Measurements from ENCODE around the gene FAM131C.

FAM131C gene

GRCh38 chr1:16095447-16095846, 22.0 kb upstream of the FAM131C start:
- DNase-seq = no peak

DNA sequence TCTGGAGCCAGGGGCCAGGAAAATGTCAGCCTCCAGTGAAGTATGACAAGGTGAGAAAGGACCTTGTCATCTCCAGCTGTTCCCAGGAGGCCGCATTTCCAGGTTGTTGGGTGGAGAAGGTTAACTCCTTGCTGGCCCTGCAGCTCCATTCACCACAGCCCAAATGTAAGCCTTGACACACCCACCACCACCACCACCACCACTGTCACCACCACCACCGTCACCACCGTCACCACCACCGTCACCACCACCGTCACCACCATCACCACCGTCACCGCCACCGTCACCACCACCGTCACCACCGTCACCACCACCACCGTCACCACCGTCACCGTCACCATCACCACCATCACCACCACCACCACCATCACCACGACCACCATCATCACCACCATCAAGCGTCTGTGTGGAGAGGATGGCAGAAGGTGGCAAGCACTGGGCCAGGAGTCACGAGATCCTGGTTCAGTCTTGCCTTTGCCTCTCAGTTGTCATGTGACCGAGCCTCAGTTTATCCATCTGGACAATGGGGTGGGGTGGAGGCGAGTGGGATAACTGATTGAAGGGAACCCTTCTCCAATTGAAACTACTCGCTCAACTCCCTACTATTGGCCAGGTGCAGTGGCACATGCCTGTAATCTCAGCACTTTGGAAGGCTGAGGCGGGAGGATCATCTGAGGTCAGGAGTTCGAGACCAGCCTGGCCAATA, 21.2 kb upstream of the FAM131C start:
- no peak for DNase-seq

GRCh38 chr1:16093611-16094010, 20.2 kb upstream of the FAM131C start:
- DNase-seq = no peak

DNA sequence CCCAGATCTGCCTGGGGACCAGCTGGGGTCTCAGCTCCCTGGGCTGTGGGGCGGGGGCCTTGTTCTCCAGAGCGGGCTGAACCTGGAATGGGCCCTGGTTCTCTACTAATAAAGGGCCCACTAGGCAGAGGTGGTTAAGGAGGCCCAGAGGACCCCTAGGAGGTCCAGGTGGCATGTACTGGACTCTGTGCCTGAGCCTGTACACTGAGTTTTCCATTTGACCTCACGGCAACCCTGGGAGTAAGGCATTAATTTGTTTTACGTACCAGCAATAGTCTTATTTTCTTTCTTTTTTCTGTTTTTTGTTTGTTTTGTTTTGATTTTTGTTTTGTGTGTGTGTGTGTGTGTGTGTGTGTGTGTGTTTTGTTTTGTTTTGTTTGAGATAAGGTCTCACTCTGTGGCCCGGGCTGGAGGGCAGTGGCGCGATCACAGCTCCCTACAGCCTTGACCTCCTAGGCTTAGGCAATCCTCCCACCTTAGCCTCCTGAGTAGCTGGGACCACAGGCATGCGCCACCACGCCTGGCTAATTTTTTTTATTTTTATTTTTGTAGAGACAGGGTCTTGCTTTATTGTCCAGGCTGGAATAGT, 19.6 kb upstream of the FAM131C start:
- no peak for DNase-seq

- DNase-seq = no peak
Measured at GRCh38 chr1:16092097-16092922, 18.9 kb upstream of the FAM131C start.

- DNase-seq = no peak
Measured at GRCh38 chr1:16091296-16091695, 17.8 kb upstream of the FAM131C start.

DNA sequence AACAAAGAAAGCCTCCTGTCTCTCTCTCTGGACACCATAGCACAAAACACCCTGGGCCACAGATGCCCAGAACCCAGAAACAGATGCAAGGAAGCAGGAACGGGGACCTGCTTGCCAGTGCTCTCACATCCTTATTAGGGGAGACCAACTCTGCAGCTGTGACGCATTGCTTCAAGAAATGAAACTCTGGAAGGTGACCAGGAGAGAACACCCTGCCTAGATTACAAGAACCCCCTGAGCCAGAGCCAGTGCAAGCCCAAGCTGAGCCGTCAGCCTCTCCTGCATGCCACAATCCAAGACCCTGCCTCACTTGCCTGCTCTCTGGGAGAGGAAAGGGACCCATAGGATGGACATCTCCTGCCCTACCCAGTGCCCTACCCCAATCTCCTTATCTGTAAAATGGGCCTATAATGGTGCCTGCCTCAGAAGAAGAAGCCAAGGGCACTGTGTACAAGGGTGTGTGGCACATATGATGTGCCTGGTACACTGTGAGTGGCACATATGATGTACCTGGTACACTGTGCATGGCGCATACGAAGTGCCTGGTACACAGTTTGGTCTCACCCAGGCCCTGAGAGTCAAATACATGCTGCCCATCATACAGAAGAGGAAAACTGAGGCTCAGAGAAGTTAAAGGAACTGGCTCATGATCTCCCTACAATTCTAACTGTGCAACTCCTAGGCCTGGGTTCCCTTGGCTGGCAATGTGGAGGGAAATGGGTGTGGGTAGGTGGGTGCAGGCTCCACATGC, 16.8 kb upstream of the FAM131C start:
- no peak for DNase-seq

DNA sequence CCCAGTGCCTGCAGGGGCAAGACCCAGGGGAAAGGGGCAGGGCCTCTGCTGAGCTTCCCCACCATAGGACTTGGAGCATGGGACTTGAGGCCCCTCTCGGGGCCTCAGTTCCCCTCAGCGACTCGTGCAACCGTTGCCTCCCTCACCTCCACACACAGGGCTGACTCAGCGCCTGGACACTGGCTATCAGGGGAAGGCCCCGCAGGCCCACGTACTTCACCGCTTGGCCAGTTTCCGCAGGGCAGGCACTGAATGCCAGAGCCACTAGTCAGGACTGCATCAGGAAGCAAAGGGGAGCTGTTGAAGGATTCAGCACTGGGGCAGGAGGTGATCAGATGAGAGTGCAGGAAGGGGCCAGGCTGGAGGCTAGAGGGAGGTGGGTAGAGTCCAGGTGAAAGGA, 15.5 kb upstream of the FAM131C start:
- no peak for DNase-seq

- DNase-seq = no peak
Measured at GRCh38 chr1:16088351-16088911, 15.0 kb upstream of the FAM131C start.

- no peak for DNase-seq
Measured at GRCh38 chr1:16087733-16088132, 14.3 kb upstream of the FAM131C start.

DNA sequence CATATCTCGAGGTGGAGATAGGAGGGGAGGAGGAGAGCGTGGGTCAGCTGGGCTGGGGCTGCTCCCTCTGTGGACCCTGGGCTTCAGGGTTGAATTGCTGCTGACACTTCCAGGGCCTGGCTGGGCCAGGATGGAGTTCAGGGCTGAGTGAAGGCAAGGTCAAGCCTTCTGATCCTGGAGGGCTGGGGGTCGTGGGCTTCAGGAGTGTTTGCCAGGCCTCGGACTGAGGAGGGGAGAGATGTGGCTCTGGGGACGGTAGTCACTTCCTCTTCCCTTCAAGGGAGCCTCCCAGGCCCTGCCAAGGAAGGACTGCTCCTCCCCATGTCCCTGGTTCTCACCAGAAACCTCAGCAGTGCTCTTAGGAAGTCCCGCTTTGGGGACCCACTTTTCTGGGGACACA, 12.1 kb upstream of the FAM131C start:
- DNase-seq = no peak

- DNase-seq = no peak
Measured at GRCh38 chr1:16083486-16083885, 10.0 kb upstream of the FAM131C start.

DNA sequence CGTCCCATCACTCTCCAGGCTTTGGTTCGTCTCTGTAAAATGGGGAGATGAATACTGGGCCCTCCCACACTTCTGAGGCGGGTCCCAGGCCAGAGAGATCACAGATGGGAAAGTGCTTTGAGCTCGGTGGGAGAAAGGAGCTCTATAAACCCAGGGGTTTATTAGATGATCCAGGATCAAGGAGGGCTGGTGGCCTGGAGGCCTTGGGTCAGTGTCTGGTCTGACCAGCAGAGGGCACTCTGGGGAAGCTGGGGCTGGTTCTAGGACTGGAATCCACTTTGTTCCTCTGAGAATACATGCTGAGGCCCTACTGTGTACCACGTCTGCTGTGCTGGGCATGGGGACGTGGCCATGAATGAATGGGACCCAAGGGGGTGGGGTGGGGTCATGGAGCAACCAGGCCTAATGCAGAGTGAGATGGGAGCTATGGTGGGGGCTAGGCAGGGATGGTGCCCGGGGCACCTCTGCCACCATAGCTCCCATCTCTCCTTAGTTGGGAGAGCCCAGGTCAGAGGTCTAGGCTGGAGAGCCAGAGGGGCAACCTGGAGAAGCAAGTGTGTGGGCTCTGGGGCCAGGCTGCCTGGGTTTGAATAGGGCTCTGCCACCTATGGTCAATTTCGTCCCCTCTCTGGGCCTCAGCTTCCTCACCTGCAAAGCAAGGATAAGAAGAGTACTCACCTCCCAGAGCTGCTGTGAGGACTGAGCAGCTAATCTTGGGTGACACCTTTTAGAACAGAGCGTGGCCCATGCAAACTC, 9.0 kb upstream of the FAM131C start:
- peak; percentile 72 for DNase-seq

- DNase-seq = no peak
Measured at GRCh38 chr1:16081636-16082035, 8.2 kb upstream of the FAM131C start.

- DNase-seq = no peak
Measured at GRCh38 chr1:16080422-16081150, 7.1 kb upstream of the FAM131C start.

GRCh38 chr1:16078925-16079656, 5.6 kb upstream of the FAM131C start:
- DNase-seq = peak; percentile 75

GRCh38 chr1:16077406-16078245, 4.2 kb upstream of the FAM131C start:
- DNase-seq = no peak

- no peak for DNase-seq
Measured at GRCh38 chr1:16076865-16077238, 3.4 kb upstream of the FAM131C start.

- no peak for DNase-seq
Measured at GRCh38 chr1:16076031-16076864, 2.8 kb upstream of the FAM131C start.
